ENCODE results near the gene SLC38A1.

DNA sequence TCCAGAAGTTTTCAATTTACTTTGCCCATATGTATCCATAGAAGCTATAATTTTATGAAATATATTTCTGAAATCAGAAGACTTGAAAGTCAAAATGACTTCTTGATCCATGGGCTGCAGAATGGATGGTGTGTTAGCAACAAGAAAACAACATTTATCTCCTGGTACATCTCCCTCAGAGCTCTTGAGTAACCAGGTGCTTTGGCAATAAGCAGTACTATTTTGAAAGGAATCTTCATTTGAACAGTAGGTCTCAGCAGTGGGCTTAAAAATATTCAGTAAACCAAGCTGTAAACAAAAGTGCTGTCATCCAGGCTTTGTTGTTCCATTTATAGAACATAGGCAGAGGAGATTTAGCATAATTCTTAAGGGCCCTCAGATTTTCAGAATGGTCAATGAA lies 100.4 kb downstream of the SLC38A1 start:
- TF ChIP-seq, protein P1, sequence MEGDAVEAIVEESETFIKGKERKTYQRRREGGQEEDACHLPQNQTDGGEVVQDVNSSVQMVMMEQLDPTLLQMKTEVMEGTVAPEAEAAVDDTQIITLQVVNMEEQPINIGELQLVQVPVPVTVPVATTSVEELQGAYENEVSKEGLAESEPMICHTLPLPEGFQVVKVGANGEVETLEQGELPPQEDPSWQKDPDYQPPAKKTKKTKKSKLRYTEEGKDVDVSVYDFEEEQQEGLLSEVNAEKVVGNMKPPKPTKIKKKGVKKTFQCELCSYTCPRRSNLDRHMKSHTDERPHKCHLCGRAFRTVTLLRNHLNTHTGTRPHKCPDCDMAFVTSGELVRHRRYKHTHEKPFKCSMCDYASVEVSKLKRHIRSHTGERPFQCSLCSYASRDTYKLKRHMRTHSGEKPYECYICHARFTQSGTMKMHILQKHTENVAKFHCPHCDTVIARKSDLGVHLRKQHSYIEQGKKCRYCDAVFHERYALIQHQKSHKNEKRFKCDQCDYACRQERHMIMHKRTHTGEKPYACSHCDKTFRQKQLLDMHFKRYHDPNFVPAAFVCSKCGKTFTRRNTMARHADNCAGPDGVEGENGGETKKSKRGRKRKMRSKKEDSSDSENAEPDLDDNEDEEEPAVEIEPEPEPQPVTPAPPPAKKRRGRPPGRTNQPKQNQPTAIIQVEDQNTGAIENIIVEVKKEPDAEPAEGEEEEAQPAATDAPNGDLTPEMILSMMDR (IDR thresholded peaks at IDR 0.05 in 8 of 11, conservative IDR thresholded peaks at IDR 0.05 in 3 of 11): no peak
- no peak for TF ChIP-seq POLR2A (IDR thresholded peaks at IDR 0.05)
